Limb (tissue), 2 donors: Measurements from ENCODE around the gene FGF19.

Experiments used
- DNase-seq, 2 donors: peaks; one replicate each; pipeline ENCODE4 v3.0.0-alpha.2; 2016; ENCODE audit errors: extremely low spot score in 2 of 2

FGF19 gene

GRCh38 chr11:69656536-69657455 lies 47.0 kb downstream of the FGF19 start:
- DNase-seq = peak in 1 of 2 donors; percentile 12

- peak in 1 of 2 donors; percentile 26 for DNase-seq
Measured at GRCh38 chr11:69655479-69656428, 48.1 kb downstream of the FGF19 start.

DNA sequence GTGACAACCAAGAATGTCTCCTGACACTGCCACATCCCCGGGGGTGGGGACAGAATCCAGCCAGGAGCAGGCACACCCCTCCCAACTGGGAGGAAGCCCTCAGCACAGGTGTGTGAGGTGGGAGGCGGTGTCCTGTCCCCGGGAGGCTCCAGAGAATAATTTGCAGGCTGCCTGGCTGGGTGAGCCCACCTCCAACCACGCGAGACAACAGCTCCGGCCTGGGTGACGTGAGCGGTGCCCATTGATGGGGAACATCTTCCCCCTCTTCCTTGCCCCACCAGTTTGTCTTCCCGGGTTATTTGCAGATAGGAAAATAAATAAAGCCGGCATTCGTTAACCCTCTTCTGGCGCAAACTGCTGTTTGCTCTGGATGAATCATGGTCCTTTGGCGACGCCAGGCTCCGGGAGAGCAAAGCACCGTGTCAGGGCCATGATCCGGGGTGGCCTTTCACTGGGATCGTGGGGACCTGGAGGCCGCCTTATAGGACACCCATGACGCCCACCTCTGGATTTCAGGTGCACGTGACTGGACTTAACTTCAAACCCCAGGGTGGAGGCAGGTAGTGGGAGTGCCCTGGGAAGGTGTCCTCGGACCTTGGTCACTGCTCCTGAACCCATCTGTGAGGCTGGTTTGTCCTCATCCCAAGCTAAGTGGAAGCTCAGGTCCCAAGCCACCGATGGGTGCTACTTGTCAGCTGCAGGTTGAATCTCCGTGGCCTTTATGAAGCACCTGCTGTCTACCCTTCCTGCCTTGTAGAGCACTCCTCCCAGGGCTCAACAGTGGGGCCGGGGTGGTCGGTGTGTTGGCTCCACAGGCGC lies 49.0 kb downstream of the FGF19 start:
- peak in 1 of 2 donors; percentile 28 for DNase-seq

GRCh38 chr11:69654001-69654659 lies 49.7 kb downstream of the FGF19 start:
- DNase-seq = no peak

DNA sequence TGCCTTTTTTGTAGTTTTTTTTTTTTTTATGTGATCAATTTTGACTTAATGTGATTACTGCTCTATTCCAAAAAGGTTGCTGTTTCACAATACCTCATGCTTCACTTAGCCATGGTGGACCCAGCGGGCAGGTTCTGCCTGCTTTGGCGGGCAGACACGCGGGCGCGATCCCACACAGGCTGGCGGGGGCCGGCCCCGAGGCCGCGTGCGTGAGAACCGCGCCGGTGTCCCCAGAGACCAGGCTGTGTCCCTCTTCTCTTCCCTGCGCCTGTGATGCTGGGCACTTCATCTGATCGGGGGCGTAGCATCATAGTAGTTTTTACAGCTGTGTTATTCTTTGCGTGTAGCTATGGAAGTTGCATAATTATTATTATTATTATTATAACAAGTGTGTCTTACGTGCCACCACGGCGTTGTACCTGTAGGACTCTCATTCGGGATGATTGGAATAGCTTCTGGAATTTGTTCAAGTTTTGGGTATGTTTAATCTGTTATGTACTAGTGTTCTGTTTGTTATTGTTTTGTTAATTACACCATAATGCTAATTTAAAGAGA lies 50.3 kb downstream of the FGF19 start:
- no peak for DNase-seq

DNA sequence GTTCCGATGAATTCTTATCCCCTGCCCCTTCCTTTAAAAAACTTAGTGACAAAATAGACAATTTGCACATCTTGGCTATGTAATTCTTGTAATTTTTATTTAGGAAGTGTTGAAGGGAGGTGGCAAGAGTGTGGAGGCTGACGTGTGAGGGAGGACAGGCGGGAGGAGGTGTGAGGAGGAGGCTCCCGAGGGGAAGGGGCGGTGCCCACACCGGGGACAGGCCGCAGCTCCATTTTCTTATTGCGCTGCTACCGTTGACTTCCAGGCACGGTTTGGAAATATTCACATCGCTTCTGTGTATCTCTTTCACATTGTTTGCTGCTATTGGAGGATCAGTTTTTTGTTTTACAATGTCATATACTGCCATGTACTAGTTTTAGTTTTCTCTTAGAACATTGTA lies 50.8 kb downstream of the FGF19 start:
- DNase-seq = no peak

DNA sequence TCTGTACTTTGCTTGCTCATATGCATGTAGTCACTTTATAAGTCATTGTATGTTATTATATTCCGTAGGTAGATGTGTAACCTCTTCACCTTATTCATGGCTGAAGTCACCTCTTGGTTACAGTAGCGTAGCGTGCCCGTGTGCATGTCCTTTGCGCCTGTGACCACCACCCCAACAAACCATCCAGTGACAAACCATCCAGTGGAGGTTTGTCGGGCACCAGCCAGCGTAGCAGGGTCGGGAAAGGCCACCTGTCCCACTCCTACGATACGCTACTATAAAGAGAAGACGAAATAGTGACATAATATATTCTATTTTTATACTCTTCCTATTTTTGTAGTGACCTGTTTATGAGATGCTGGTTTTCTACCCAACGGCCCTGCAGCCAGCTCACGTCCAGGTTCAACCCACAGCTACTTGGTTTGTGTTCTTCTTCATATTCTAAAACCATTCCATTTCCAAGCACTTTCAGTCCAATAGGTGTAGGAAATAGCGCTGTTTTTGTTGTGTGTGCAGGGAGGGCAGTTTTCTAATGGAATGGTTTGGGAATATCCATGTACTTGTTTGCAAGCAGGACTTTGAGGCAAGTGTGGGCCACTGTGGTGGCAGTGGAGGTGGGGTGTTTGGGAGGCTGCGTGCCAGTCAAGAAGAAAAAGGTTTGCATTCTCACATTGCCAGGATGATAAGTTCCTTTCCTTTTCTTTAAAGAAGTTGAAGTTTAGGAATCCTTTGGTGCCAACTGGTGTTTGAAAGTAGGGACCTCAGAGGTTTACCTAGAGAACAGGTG lies 51.8 kb downstream of the FGF19 start:
- no peak for DNase-seq

DNA sequence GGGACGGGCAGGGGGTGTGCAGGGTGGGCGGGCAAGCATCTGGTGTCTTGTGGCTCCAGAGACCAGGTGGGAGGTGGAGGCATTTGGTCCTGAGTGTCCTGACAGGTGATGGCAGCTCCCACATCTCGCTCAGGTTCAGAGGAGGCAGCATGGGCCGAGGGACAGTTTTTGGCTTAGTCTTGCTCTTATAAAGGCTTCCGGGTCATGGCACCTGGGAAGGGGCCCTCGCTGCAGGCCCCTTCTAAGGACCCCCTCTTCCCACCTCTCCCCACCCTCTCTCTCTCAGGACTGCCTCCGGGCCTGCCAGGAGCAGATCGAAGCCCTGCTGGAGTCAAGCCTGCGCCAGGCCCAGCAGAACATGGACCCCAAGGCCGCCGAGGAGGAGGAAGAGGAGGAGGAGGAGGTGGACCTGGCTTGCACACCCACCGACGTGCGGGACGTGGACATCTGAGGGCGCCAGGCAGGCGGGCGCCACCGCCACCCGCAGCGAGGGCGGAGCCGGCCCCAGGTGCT lies 52.9 kb downstream of the FGF19 start:
- no peak for DNase-seq

DNA sequence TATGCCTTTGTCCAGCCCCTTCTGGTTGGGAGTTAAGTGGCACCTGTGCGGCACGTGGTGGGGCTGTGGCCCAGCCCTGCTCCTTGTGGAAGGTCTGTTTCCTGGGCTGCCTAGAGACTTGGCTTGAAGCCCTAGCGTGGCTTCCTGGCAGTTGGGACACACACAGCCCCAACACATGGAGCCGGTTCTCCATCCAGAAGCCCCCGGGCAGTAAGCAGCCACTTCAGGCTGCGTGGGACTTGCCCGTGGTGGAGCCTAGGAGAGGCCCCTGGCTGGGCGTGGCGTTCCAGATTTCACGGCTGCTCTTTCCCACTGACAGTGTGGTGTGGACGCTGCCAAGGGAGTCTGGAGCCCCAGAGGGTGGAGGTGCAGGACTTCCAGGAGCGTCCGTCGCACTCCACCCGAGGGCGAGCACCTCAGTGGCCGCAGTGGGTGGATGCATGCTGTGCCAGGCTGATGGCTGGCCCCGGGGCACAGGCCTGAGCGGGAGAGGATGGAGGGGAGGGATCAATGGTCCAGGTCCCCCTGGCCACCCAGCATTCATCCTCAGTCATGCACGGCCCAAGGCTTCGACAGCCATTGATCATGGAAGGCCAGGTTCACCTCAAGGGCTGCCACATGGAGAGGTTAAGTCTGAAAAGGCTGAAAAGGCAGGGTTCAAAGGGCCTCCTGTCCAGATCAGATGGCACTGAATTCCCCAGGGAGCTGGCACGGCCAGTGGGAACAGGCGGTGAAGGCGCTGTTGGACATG lies 53.6 kb downstream of the FGF19 start:
- no peak for DNase-seq

GRCh38 chr11:69649576-69649900 lies 54.3 kb downstream of the FGF19 start:
- no peak for DNase-seq

- no peak for DNase-seq
Measured at GRCh38 chr11:69648679-69649575, 54.9 kb downstream of the FGF19 start.
